GM10248 (cell line): ENCODE data around the gene KAT2A.

Source experiments
- CTCF ChIA-PET: fragments of 300-600 bp; sonication (Branson Sonifier 250); formaldehyde crosslinking; extraction: SDS; loops from one replicate; lab custom pipeline; 2021; ENCODE audit warnings: antibody characterized with exemption; lab: Yijun Ruan, JAX
- POLR2A ChIA-PET: fragments of 350-650 bp; sonication (Branson Sonifier 250); formaldehyde crosslinking; extraction: SDS; loops from one replicate; lab custom pipeline; 2020; ENCODE audit warnings: antibody characterized with exemption; lab: Yijun Ruan, JAX
- DNase-seq: peaks from one replicate; pipeline ENCODE4 v3.0.0; 2012; ENCODE audit errors: extremely low spot score
- TF ChIP-seq, protein P1 (sequence below): IDR thresholded peaks from 2 replicates; pipeline ENCODE4 v1.5.1; 2012; ENCODE audit warnings: mild to moderate bottlenecking, low read depth; ENCODE audit errors: extremely low read depth, missing control alignments, control extremely low read depth

KAT2A gene

DNA sequence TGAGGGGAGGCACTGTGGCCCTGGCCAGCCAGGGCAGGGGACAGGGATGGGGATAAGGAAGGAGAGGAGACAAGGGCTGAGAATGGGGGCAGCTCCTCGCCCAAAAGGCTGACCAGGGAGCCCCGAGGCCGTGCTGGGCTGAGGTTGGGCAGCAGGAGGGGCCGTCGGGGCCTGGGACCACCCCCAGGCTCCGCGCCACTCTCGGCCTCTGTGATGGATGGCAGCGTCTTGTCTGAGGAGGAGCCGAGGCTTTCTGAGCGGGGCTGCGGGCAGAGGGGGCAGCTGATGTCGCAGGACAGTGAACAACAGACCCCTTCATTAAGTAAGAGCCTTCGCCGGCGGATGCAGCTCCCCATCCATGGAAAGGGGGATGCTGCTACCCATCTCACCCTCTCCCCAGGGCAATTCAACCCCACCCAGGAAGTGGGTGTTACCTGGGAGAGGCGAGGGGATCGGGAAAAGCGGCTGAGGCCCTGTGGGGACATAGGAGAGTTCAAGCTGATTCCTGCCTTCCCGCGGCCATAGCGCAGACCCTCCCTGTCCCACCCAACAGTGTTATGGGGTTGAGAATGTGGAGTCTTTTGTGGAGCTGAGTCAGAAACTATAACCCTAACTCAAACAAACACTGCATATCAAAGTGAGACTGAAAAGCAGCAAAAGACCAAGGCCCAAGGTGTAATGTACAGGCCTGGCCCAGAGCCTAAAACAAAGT is 42.7 kb upstream of the KAT2A start:
- DNase-seq = no peak
- TF ChIP-seq, protein P1, sequence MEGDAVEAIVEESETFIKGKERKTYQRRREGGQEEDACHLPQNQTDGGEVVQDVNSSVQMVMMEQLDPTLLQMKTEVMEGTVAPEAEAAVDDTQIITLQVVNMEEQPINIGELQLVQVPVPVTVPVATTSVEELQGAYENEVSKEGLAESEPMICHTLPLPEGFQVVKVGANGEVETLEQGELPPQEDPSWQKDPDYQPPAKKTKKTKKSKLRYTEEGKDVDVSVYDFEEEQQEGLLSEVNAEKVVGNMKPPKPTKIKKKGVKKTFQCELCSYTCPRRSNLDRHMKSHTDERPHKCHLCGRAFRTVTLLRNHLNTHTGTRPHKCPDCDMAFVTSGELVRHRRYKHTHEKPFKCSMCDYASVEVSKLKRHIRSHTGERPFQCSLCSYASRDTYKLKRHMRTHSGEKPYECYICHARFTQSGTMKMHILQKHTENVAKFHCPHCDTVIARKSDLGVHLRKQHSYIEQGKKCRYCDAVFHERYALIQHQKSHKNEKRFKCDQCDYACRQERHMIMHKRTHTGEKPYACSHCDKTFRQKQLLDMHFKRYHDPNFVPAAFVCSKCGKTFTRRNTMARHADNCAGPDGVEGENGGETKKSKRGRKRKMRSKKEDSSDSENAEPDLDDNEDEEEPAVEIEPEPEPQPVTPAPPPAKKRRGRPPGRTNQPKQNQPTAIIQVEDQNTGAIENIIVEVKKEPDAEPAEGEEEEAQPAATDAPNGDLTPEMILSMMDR = no peak
- POLR2A ChIA-PET = interaction anchor here (0.5 kb wide), 1 partner anchor 194 kb away, joined by 3 read pairs; no protein-coding TSS in a partner anchor
- CTCF ChIA-PET = interaction anchor here (1.3 to 3.7 kb wide), 3 partner anchors 10 to 21 kb away, joined by 3 to 30 read pairs (median 5); partner anchors contain the start of gene KCNH4

DNA sequence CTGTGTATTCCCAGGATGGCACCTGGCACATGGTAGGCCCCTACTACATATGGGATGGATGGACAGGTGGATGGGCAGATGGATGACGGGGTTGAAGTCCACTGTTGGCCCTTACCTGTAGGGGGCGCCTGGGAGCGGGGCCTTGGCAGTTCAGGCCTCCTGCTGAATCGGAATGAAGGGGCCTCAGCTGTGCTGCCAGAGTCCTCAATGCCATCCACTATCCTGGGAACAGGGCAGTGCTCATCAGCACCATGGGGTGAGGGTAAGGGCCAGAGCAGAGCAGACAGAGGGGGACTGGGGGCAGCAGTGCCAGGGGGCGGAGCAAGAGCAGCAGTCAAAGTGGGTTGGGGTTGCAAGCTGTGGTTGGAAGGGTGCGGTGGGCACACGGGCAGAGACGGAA is 41.9 kb upstream of the KAT2A start:
- TF ChIP-seq, protein P1 = peak; percentile 35
- peak; percentile 61 for DNase-seq
- ChIA-PET POLR2A (interaction anchor here (0.5 kb wide), 1 partner anchor 193 kb away, joined by 3 read pairs; no protein-coding TSS in a partner anchor), CTCF (interaction anchor here (1.3 to 3.7 kb wide), 4 partner anchors 10 to 31 kb away, joined by 3 to 30 read pairs (median 5); partner anchors contain the start of genes GHDC and KCNH4)

DNA sequence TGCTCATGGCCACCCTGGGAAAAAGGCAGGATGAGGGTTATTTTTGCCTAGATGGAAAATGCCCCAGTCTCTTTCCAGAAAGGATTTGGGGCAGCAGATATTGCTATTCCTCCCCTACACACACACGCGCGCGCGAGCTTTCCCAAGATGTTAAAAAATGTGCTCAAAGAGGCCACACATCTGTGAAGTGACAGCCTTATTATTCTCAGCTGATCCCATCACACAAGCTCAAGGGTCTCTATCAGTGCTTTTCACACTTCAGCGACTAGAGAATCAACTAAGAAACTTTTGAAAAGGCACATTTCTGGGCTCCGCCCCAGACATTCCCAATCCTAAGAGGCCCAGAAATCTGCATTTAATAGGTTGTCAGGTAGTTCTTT is 39.4 kb upstream of the KAT2A start:
- no peak for DNase-seq
- TF ChIP-seq, protein P1 = no peak
- CTCF ChIA-PET = interaction anchor here (1.3 to 1.5 kb wide), 3 partner anchors 19 to 23 kb away, joined by 3 to 6 read pairs (median 4); partner anchors contain the start of gene KCNH4
- POLR2A ChIA-PET = interaction anchor here (0.7 kb wide), 1 partner anchor 180 kb away, joined by 3 read pairs; no protein-coding TSS in a partner anchor

DNA sequence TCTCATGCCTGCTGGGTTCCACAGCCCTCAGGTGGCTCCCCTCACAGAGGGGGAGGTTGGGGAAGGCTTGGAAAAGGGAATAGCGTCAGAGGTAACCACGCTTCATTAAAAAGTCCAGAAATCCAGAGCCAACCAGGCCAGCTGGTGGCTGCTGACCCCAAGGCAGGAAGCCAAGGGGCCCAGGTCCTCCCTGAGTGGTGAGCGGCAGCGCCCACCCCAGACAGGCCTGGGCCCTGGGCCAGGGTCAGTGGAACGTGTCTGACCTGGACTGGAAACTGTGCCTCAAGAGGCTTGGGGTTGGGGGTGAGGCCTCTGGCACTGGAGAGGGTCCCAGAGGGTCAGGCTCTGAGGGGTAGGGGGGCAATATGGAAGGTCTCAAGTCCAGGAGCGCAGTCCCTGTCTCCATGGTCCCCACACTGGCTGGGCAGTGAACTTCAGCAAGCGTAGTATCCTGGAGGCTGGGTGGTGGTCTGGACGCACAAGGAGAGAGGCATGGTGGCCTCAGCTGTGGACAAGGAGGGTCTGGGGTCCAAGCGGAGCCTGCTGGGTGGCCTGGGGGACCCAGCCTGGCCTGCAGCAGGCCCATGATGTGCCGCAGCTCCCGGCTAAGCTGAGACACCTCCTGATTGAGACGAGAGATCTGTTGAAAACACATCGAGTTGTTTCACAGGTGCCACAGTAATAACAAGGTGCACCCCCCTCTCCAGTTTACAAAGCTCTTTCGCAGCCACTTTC is 38.8 kb upstream of the KAT2A start:
- TF ChIP-seq, protein P1 = no peak
- POLR2A ChIA-PET = interaction anchor here (0.7 kb wide), 1 partner anchor 180 kb away, joined by 3 read pairs; no protein-coding TSS in a partner anchor
- no peak for DNase-seq
- CTCF ChIA-PET = interaction anchor here (1.3 to 1.5 kb wide), 3 partner anchors 20 to 22 kb away, joined by 3 to 6 read pairs (median 4); partner anchors contain the start of gene KCNH4

DNA sequence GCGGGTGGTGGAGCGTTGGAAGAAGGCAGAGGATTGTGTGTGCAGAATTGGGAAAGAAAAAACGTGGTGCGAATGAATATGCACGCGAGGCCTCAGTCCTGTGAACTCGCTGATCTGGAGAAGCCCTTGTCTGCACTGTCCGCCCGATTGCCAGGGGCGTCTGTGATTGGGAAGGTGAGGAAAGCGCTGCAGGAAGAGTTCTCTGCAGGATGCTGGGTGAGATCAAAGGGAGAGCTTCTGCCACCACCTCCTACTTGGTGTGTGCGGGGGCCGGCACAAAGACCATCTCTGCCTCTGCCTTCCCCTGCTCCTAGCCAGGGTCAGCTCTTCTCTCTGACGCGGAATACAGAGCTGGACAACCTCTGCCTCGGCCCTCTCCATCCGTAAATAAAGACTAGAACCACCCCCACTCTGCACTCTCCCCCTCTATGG is 34.5 kb upstream of the KAT2A start:
- TF ChIP-seq, protein P1 = no peak
- ChIA-PET CTCF (interaction anchor here (1.1 to 1.6 kb wide), 2 partner anchors 12 to 23 kb away, joined by 3 read pairs; no protein-coding TSS in a partner anchor), POLR2A (interaction anchor here (0.5 kb wide), 1 partner anchor 189 kb away, joined by 3 read pairs; the partner anchor contains the start of gene CNP)
- no peak for DNase-seq
